GM10266 (cell line): ENCODE measurements around the gene DBN1.
A peak's percentile ranks its signal among the peaks of the same experiment; 100 is the strongest.

Experiments
- DNase-seq: peaks from one replicate; pipeline ENCODE4 v3.0.0; 2012; ENCODE audit errors: extremely low spot score
- CTCF ChIP-seq: IDR thresholded peaks from 2 replicates; pipeline ENCODE4 v1.5.1; 2012; ENCODE audit warnings: mild to moderate bottlenecking, low read depth; ENCODE audit not compliant: control insufficient read depth, insufficient read depth; ENCODE audit errors: missing control alignments

The DBN1 gene

GRCh38 chr5:177504086-177505056 lies 30.9 kb upstream of the DBN1 start:
- TF ChIP-seq CTCF, result no peak
- no peak for DNase-seq

- no peak for DNase-seq
- no peak for TF ChIP-seq CTCF
Observed at GRCh38 chr5:177503351-177504085, 30.1 kb upstream of the DBN1 start.

GRCh38 chr5:177502886-177503285 lies 29.5 kb upstream of the DBN1 start:
- no peak for TF ChIP-seq CTCF

GRCh38 chr5:177501874-177502678 lies 28.6 kb upstream of the DBN1 start:
- no peak for DNase-seq
- no peak for TF ChIP-seq CTCF

More at GRCh38 chr5:177502886-177503285, 29.5 kb upstream of the DBN1 start:
- no peak for DNase-seq

- peak; percentile 93 for TF ChIP-seq CTCF
- peak; percentile 81 for DNase-seq
Observed at GRCh38 chr5:177500685-177501522, 27.5 kb upstream of the DBN1 start.

- no peak for TF ChIP-seq CTCF
- no peak for DNase-seq
Observed at GRCh38 chr5:177499842-177500241, 26.4 kb upstream of the DBN1 start.
